Body of pancreas (tissue), 4 donors: Measurements from ENCODE around the gene SPAG9. TPM values are rescaled to one million over a fixed set of nuclear protein-coding genes. Genes with fewer than 3 reads are reported as not detected.
"Not testable (repeated sequence)": the region's sequence is repeated elsewhere in the genome, so short reads cannot be mapped to it uniquely, and the experiment has no call there.

Experiments used
- ATAC-seq: fragments of 150-250 bp; one replicate; pipeline ENCODE4 v1.9.1; 2016
- DNase-seq, 4 donors: peaks; one replicate each; pipeline ENCODE4 v3.0.0-alpha.2; 2019
- H3K27ac ChIP-seq, 4 donors: fragments of 200-600 bp; sonication (generic); 1 replicate in 3 of 4; 2 replicates in 1 of 4; pipeline versions ENCODE4 v1.5.1 to v1.6.1; 2016 to 2019; ENCODE audit warnings: mild to moderate bottlenecking in 1 of 4, mixed read lengths in 1 of 4, moderate library complexity in 1 of 4
- H3K27me3 ChIP-seq, 2 donors: fragments of 200-600 bp; sonication (generic); one replicate each; pipeline ENCODE4 v1.6.0; 2016; ENCODE audit warnings: mild to moderate bottlenecking in 1 of 2
- H3K36me3 ChIP-seq, 2 donors: fragments of 200-600 bp; sonication (generic); replicated peaks in 1 of 2; 2 replicates each; pipeline ENCODE4 v1.5.1; 2016; ENCODE audit warnings: low read depth in 2 of 2; ENCODE audit not compliant: insufficient read depth in 1 of 2
- H3K4me1 ChIP-seq: fragments of 200-600 bp; sonication (generic); one replicate; pipeline ENCODE4 v1.6.0; 2016
- H3K4me3 ChIP-seq, 2 donors: fragments of 200-600 bp; sonication (generic); 1 replicate in 1 of 2; 2 replicates in 1 of 2; pipeline ENCODE4 v1.5.1; 2016 to 2019
- H3K9me3 ChIP-seq, 3 donors: fragments of 200-600 bp; sonication (generic); 1 replicate in 2 of 3; 2 replicates in 1 of 3; pipeline ENCODE4 v1.5.1; 2016
- CTCF ChIP-seq, 7 experiments: fragments of 450-650 bp in 4 of 7; fragments of 200-600 bp in 3 of 7; sonication (generic) in 3 of 7; IDR thresholded peaks; one replicate each; pipeline ENCODE4 v1.5.1; 2016 to 2019; ENCODE audit warnings: antibody characterized with exemption in 7 of 7
- POLR2A ChIP-seq, 3 donors: fragments of 450-650 bp; IDR thresholded peaks; one replicate each; pipeline ENCODE4 v1.6.1; 2016; ENCODE audit warnings: antibody characterized with exemption in 3 of 3, mild to moderate bottlenecking in 2 of 3
- WGBS, 2 donors: methylation state at CpG; one replicate each; pipeline ENCODE4 v1.1.5; 2017; 5-methylcytosine and 5-hydroxymethylcytosine counted together
- intact Hi-C: fragments of 100-400 bp; cut with DNase I; formaldehyde crosslinking; loops from one replicate; pipeline ENCODE4 v1.15.1; 2023
- total RNA-seq, 2 donors: library from RNA; depleted of rRNA; stranded (reverse); fragments of >200 nt; gene quantifications; one replicate each; pipeline ENCODE4 v1.1.0, GENCODE V29; 2016

The SPAG9 gene
- total RNA-seq, 2 donors from 2014 or later, result 49.8 to 76.8 TPM

- 10 to 27% methylated on average over 4 of the region's 4 CpGs for WGBS, 2 donors
- ATAC-seq (peak; percentile 92), DNase-seq (peak; percentile 35 to 83 (median 64))
- Histone ChIP-seq H3K4me3 (no peak overlapping the region), H3K4me1 (peaks cover 64% of the 10 kb centered on the region), H3K36me3 (no peaks in the 10 kb centered on the region), H3K27ac (peak overlapping the region; percentile 64 to 92 (median 83)), H3K9me3 (no peaks in the 10 kb centered on the region), H3K27me3 (no peaks in the 10 kb centered on the region)
- TF ChIP-seq POLR2A (IDR thresholded peaks at IDR 0.05) (no peak), CTCF (IDR thresholded peaks at IDR 0.05) (no peak)
- intact Hi-C loops, result no loop called here
These were observed 22.8 kb downstream of the SPAG9 start for GRCh38 chr17:51097708-51098446.

GRCh38 chr17:51091635-51092034, 29.0 kb downstream of the SPAG9 start:
- WGBS, 2 donors, result 41 to 55% methylated on average over 2 of the region's 2 CpGs
- Histone ChIP-seq H3K9me3 (no peaks in the 10 kb centered on the region), H3K4me1 (peaks cover 40% of the 10 kb centered on the region), H3K36me3 (no peaks in the 10 kb centered on the region), H3K27ac (peak overlapping the region in 2 of 4 donors; percentile 7 to 12), H3K27me3 (no peaks in the 10 kb centered on the region), H3K4me3 (no peak overlapping the region)
- intact Hi-C loops, result no loop called here
- no peak for TF ChIP-seq POLR2A (IDR thresholded peaks at IDR 0.05)
- TF ChIP-seq CTCF (IDR thresholded peaks at IDR 0.05), result no peak
- ATAC-seq, result no peak
- no peak for DNase-seq

GRCh38 chr17:51088868-51089267, 31.8 kb downstream of the SPAG9 start:
- H3K9me3 ChIP-seq, intact Hi-C loops, DNase-seq, H3K27ac ChIP-seq, H3K36me3 ChIP-seq, ATAC-seq, H3K4me3 ChIP-seq, H3K27me3 ChIP-seq: not testable (repeated sequence)
- WGBS, 2 donors, result 85 to 96% methylated on average over 10 of the region's 10 CpGs
- H3K4me1 ChIP-seq, result peaks cover 46% of the 10 kb centered on the region

- TF ChIP-seq CTCF (IDR thresholded peaks at IDR 0.05) (no peak), POLR2A (IDR thresholded peaks at IDR 0.05) (no peak)
- no peaks in the 10 kb centered on the region for H3K9me3 ChIP-seq
- DNase-seq (no peak), ATAC-seq (no peak)
- H3K4me1 ChIP-seq, result peaks cover 41% of the 10 kb centered on the region
- intact Hi-C loops, result no loop called here
- H3K27me3 ChIP-seq, result no peaks in the 10 kb centered on the region
- no peaks in the 10 kb centered on the region for H3K36me3 ChIP-seq
- H3K27ac ChIP-seq, result peak overlapping the region in 1 of 4 donors; percentile 8
- 89 to 94% methylated on average over 9 of the region's 9 CpGs for WGBS, 2 donors
- no peak overlapping the region for H3K4me3 ChIP-seq
These were observed 32.4 kb downstream of the SPAG9 start for GRCh38 chr17:51088287-51088686.

- no peak for ATAC-seq
- no peak for DNase-seq
- Histone ChIP-seq H3K36me3 (no peaks in the 10 kb centered on the region), H3K4me1 (peaks cover 39% of the 10 kb centered on the region), H3K27me3 (no peaks in the 10 kb centered on the region), H3K27ac (peak overlapping the region in 1 of 4 donors; percentile 21), H3K9me3 (no peaks in the 10 kb centered on the region), H3K4me3 (no peak overlapping the region)
- TF ChIP-seq POLR2A (IDR thresholded peaks at IDR 0.05) (no peak), CTCF (IDR thresholded peaks at IDR 0.05) (no peak)
- intact Hi-C loops, result no loop called here
- WGBS, 2 donors, result 16 to 25% methylated on average over 2 of the region's 2 CpGs
These were observed 33.5 kb downstream of the SPAG9 start for GRCh38 chr17:51087072-51087757.
